ENCODE results near the gene SLFN14.

SLFN14 gene

GRCh38 chr17:35514564-35514963, 46.1 kb downstream of the SLFN14 start:
- no peak for DNase-seq
- Histone ChIP-seq H3K27me3 (replicated peaks; ENCODE audit: control insufficient read depth, insufficient read depth, low read length, poor library complexity, severe bottlenecking) (no peaks in the 10 kb centered on the region), H3K36me3 (ENCODE audit: control insufficient read depth, insufficient read depth, low read length) (peaks cover 26% of the 10 kb centered on the region), H3K4me3 (ENCODE audit: insufficient read depth, low read depth, low read length, poor library complexity, severe bottlenecking) (no peak overlapping the region), H3K9me3 (ENCODE audit: control insufficient read depth, low read length) (no peaks in the 10 kb centered on the region), H3K27ac (ENCODE audit: insufficient read depth, low read length, poor library complexity, severe bottlenecking) (no peak overlapping the region), H3K4me1 (ENCODE audit: control insufficient read depth, insufficient read depth, low read length, poor library complexity, severe bottlenecking) (peaks cover 9% of the 10 kb centered on the region)

Data from effector memory CD4-positive, alpha-beta T cell (primary cell).